ENCODE measurements around the gene IQSEC2.

Gene IQSEC2

DNA sequence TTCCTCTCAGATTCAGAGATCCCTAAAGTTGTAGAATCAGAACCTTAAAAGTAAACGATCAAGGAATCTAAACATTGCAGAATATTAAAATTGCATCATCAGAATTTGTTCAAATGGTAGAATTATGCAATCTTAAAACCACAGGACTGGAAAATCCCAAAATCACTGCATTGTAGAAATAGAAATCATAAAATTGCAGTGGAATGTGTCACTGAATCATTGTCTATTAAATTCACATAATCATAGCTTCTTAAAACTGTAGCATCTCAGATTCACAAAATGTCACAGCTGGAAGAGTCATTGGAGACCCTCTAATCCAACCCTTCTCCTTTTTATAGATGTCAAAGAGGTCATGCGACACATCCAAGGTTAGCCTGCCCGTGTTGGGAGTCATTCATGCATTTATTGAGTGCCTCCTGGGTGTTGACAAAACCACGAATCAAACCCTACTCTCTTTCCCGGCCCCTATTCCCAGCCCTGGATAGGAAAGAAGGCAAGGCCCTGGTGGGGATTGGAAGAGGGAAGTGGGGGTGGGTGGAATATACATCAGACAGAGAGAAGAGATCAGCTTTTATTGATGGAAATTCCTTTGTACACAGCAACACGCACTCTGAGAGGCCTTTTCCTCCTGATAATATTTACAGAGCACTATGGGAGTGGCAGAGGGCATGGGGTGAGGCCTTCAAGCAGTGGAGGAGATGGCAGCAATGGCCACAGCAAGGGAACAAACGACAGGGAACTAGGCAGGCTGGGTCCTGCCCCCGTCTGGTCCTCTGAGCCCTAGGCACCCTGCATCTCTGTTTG, 15.4 kb downstream of the IQSEC2 start:
- DNase-seq, result no peak

DNA sequence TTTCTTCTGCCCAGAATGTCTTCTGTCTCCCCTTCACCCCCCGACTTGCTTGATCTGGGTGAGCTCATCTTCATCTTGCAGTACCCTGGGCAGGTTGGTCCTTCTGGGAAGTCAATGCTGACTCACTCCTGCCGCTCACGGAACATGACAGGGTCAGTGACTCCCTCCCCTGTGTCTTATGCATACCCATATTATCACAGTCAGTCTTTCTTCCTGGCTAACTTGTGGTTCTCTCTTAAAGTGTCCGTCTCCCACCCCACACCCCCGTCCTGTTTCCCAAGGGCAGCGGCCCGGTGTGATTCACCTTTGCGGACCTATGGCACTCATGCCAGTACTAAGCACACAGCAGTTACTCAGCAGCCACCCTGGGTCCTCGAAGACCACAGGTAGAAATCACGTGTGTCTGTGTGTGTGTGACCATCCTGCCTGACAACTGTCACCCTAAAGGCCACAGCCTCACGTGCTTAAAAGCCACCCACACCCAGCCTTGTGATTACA, 17.7 kb downstream of the IQSEC2 start:
- DNase-seq, result no peak

DNA sequence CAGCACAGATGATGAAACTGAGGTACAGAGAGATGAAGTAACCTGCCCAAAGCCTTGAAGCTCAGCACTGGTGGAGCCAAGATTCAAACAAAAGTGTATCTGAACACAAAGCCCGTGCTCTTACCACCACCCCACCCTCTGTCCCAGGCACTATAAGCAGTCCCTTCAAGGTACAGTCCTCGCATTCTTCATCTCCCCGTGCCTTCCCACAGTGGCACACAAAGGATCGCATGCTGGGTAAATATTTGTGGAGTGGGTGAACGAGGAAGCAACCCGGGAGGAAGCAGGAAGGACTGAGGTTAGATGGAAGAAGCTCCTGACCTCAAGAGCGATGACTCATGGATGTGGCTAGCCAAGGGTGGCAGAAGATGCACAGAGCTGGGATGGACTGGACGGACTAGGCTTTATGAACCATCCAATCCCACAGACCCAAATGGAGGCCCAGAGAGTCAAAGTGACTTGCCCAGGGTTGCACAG, 18.4 kb downstream of the IQSEC2 start:
- DNase-seq, result peak; percentile 1

DNA sequence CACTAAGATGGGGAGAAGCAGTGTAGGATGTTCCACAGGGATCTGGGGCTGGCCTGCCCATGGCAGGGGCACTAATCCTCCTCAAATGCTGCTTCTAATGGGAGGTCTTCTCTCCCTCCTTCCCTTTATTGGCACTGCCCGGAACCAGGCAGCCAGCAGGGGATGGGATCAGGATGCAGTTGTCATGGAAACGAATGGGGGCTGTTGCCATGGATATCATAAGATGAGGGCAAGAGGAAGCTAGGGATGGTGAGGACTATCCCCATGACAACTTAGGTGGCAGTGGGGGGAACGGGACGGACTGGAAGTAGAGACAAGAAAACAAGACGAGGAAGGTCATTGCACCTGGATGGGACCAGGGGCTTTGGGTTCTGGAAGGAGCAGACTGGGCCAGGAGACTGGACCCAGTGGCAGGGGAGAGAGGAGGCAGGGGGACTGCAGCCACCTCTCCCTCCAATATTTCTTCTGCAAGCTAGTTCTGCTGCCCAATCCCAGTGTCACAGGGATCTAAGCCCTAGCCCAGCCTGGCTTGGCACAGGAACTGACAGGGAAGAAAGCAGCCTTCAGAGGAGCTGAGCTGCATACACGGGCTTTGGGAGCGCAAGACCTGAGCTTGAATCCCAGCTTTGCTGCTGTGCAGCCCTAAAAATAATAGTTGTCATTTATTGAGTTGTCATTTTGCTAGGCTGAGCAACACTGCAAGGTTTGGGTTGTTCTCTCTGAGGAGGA, 19.0 kb downstream of the IQSEC2 start:
- no peak for DNase-seq

DNA sequence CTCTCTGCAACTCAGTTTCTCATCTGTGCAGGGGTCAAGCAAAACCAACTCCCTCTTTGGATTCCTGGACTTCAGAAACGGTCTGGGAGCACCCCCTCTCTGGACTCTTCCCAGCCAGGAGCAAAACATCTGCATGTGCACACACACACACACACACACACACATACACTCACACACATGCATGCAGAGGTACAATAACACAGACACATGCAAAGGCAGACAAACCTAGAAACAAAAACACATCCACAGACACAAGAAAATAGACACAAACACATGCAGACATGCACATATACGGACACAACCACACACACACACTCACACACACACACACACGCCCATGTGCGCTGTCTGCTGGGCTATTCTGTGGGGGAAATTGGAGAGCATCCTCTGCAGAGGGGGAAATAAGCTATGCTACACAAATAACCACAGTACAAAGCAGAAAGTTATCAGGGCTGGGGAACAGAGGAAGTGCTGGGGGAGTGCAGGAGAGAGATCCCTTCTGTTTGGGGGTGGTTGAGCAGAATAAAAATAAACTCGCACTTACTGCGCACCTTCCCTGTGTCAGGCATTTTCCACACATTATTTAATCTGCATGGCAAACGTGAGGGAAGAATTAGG, 19.9 kb downstream of the IQSEC2 start:
- DNase-seq, result no peak

DNA sequence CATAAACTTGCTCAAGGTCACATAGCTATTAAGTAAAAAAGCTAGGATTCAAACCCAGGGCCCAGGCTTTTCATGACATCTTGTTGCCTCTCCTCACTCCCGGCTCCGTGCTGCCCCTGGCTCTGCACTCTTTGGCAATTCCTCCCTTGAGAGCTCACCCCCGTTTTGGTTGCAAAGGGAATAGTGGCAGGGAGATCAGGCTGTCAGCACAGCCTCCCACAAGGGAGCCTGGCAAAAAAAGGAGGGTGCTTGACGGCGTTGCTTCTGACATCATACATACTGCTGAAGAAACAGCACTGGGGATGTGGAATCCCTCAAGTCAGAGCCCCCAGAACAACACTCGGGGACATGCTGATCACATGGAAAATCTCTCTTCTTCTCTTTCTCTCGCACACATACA, 20.5 kb downstream of the IQSEC2 start:
- DNase-seq, result no peak

DNA sequence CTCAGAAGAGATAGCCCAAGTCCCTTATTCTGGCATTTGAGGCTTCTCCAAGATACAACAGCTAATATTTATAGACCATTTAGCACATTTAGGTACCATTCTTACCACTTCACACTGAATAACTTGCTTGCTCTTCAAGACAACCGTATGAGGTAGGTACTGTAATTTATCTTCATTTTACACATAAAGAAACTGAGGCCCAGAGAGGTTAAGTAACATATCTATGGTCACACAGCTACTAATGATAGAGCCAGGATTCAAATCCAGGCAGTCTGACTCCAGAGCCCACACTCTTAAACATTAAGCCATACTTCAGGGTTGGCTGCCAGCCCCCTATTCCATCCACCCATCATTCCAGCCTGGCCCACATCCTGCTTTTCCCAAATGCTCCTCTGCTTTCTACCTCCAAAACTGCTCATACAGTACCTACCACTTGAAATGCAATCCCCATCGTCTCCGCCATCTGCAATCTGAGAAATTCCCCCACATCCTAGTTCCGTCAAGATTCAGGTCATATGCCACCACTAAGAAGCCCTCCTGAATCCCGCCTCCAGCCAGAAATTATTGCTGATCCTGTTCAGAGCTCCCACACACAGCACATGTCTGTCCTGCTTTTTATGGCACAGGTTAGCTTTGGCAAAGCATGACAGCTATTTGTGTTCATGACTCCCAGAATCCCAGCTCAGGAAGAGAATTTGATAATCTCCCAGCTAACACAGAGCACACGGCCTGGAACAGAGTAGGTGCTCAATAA, 23.5 kb downstream of the IQSEC2 start:
- no peak for DNase-seq

DNA sequence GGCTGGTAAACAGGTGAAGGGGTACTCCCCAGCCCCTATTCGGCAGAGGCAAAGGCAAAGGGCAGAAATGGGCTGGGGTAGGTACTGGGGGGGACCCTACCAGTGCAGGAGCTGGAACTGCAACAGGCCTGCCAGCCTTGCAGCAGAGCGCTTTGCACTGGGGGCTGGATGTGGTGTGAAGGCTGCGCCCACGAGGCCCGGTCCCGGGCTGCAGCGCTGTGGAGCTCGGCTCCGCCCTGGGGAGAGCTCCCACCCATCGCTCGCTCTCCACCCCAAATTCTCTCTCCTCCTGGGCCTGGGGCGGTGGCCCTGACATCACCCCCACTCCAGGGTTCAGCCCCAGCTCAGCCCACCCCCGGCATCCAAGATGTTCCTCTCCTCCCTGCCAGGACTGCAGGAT, 24.2 kb downstream of the IQSEC2 start:
- no peak for DNase-seq

DNA sequence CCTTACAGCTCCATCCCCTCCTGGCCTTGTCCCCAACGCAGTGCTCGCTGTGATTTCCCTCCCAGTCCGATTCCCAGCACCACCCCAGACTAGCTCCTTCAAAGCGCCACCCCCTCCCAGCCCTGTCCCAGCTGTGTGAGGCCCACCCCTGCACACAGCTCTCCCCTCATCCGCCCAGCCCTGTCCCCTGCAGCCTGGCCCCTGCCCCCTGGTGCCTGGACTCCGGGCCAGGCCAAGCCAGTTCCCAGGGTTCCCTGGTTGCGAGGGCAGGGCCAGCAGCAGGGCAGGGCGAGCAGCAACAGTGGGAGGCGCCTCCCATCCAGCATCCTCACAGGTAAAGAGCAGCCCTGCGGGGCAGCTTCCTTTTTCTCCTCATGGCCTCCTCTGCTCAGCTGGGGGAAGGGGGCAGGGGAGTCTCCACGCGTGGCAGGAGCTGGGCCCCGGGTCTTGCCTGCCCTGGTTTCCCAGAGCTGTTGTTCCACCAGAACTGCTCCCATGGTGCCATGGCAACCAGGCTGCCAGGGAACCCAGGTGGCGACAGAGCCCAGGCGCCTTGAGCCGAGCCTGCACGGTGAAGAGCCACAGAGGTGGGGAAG, 24.8 kb downstream of the IQSEC2 start:
- no peak for DNase-seq

DNA sequence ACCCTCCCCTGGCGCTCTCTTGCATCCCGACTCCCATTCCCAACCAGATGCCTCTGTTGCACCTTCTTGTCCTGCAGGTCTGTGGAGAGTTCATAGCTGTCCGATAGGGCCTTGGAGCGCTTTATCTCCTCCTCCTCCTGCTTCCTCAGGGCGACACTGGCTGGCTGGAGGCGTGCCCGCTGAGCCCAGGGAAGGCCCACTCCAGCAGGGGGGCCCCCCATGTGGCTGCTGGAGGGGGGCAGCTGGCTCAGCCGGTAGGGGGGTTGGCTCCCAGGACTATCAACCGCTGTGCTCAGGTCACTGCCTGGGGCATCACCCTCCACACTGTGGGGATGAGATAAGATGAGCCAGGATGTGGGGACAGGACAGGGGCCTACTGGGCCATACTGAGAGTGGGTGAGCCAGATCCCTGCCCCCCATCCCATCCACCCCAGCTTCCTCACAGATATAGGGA, 25.6 kb downstream of the IQSEC2 start:
- no peak for DNase-seq

DNA sequence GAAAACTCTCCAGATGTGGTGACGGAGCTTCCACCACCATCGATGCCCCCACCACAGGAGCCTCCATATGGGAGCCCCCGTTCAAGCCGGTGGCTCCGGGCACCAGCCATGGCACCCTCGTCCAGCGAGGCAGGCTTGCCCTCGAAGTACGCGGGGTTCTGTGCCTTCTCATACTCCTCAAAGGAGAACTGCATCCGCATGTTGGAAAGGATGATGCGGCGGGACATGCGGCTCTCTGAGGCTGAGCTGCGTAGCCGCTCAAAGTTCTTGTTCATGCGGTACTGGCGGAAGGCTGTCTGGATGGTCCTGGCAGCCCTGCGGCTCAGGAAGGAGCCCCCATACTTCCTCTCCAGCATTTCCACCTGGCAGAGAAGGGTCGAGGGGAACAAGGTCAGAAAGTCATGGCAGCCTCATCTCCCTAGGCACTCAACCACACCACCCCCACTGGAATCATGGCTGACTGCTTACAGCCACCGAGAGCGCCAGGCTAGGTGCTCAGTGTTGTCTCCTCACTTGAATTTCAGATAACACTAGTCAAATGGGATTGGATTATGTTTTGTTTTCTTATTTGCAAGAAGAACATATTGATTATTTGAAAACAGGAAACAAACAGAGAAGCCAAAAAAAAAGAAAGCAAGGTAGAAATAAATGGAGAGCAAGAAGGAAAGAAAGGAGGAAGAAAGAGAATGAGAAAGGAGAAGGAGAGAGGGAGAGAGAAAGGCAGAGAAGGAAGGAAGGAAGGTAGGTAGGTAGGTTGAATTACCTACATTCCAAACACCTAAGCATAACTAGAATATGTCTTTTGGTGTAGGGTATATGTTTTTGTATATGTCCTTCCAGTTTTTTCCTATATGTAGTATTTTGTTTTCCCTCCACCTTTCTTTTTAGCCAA, 26.6 kb downstream of the IQSEC2 start:
- no peak for DNase-seq

DNA sequence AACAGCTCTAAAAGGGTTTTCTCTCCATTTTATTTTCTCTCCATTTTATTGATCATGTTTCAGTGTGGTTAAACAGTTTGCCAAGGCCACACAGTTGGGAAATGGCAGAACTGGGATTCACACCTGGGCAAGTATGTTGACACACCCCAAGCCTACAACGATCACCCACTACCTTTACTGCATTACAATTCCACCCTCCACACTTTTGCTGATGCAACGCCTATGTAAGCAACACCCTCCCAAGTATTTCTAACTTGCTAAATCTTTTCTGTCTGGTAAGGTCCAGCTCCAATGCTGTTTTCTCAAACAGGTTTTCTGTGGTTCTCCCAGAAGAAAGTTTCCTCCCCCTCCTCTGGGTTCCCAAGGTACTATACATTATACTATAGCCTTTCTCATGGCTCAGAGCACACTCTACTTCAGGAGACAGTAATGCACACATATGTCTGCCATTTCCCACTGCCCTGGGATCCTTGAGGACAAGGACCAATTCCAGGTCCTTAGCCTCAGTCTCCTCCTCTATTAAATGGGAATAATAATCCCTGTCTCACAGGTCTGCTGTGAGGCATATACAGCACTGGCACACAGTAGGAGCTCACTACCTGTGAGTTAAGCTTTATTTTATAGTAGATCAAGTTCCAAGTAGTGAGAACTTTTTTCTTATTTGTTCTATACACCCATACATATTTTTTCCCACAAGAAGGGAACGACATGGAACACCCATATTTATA, 27.9 kb downstream of the IQSEC2 start:
- DNase-seq, result no peak

DNA sequence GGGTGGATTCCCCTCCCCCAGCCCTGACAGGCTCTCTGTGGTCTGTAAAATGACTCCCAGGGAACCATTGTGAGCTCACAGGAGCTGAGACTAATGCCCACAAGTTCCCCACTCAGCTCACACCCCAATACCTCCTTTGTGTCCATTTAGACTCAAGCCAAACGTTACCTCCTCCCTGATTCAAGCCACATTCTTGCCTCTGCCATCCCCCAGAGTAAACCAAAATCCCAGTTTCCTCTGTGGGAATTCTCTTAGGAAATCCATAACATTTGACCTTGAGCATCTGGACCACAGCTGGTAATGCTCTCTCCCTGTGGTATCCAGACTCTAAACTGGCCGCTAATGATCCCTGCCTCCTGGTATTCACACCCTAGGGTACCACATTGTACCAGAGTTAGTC, 30.1 kb downstream of the IQSEC2 start:
- DNase-seq, result no peak

DNA sequence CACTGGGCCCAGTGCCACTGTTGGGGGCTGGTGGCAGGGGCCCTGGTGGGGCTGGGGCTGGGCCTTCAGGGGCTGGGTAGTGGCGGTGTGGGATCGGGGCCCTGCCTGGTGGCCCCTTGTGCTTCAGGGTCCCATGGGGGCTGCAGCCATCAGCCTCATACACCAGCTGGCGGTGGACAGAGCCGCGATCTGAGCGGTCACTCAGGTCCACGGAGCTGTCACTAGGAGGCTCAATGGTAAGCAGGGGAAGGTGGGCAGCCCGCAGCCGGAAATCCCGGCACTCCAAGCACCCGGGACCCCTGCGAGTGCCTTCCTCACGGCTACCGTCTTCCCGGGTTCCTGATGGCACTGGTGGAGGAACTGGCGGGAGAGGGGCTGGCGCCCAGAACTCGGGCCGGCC, 30.8 kb downstream of the IQSEC2 start:
- DNase-seq, result no peak

DNA sequence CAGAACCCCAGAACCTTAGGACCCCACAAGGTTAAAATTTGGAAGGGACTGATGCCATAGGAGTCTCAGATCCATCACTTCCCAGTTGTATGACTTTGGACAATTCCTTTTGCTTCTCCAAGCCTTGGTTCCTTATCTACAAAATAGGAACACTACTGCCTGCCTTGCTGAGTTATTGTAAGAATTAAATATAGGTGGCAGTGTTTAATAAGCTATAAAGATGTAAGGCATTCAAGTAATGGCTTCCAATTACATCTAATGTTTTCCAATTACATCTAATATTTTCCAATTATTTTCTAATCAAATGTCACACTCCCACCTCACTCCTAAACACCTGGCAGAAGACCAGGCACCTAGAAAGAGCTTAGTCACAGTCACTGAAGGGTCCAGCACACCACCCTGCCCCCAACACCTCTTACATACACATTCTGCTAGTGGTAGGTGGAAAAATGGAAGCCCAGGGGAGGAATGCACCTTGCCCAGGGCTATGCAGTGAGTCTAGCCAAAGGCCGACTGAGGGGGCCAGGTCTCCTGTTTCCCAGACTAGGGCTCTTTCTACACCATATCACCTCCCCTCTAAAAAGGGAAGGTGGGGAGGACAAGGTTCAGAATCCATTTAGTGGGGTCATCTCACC, 31.9 kb downstream of the IQSEC2 start:
- DNase-seq, result no peak

DNA sequence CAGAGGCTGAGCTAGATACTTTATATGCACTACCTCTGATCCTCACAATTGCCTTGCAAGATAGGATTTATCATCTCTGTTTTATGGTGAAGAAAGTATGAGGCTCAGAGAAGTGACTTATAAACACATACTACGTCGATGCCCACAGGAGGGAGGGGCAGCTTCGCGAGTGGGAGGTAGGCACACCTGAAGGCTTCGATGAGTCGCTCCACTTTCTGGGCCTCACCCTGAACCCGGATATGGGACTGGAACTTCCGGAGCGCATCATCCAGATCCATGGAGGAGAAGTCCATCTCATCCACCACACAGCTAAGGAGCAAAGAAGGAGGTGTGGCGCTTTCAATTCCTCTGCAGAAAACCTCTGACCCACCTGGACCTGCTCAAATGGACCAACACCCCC, 33.5 kb downstream of the IQSEC2 start:
- DNase-seq, result no peak

DNA sequence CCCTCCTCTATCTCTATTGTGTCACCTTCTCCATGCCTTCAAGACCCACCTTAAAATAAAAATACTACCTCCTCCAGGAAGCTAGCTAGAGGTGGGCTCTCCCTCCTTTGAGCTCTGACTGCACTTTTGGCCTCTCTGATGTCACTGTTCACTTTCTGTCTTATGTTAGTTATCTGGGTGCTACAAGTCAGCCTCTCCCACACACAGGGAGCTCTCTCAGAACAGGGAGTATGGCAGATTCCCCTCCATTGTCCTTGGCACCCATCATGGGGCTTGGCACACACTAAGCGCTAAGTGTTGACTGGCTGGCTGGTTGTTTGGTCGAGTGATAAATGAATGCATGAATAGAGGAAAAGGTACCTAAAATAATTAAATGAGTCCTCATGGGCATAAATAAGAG, 35.2 kb downstream of the IQSEC2 start:
- no peak for DNase-seq

DNA sequence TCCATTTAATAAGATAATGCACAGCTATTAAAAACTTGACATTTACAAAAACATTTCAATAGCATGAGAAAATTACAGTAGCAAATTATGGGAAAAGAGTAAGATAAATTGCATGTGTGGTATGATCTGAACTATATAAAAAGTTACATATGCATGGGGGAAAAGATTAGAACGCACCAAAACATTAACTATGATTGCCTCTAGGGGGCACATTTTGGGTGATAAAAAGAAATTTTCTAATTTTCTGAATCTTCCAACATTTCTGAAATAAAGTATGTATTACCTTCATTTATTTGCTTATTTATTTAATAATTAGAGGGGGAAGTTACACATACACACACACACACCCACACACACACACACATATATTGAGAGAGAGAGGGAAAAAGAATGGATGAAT, 36.8 kb downstream of the IQSEC2 start:
- DNase-seq, result no peak

DNA sequence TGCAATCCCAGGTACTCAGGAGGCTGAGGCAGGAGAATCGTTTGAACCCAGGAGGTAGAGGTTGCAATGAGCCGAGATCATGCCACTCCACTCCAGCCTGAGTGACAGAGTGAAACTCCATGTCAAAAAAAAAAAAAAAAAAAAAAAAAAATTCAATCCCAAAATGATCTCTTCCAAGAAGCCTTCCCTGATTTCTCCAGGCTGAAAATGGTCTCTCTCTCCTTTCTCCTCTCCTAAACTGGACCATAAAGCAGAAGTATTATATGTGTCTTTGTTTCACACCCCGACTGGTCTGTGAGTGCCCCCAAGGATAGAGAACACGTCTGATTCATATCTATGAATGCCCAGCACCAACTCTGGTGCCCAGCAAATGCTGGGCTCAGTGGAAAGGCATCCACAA, 39.1 kb downstream of the IQSEC2 start:
- DNase-seq, result no peak

DNA sequence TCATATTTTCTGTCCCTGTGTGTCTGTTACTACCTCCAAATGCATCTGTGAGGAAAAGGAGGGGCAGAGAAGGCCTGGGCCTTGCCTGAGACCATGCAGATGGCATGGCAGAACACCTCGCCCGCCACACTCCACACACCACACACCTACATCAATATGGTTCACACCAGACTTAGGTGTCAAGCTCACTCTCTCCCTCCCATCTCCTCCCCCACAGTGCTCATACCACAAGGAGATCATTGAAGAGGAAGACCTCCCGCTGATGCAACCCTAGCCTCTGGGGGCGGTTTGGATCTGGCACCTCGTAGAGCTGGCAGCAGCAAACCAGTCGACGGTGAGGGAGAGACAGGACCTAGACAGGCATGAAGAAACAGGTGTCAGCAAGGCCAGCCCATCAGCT, 39.8 kb downstream of the IQSEC2 start:
- DNase-seq, result no peak

All from GF-D8 (cell line).